Stimulated activated CD4-positive, alpha-beta T cell treated with anti-CD3 and anti-CD28 coated beads, Interleukin-1b, Interleukin-23, amount 100 ng/mL, for 48 hours (primary cell): ENCODE results near the gene HOXA4.
A peak's percentile ranks its signal among the peaks of the same experiment; 100 is the strongest.

Experiments used
- DNase-seq: peaks from one replicate; pipeline ENCODE4 v3.0.0-alpha.2; 2020

The HOXA4 gene

GRCh38 chr7:27102581-27103442 is 27.7 kb downstream of the HOXA4 start, which contains the start of gene HOXA2:
Gene HOXA2 (minus strand): TSS chr7:27102683. CDS start chr7:27102500, 183 bp downstream.
- DNase-seq = no peak

DNA sequence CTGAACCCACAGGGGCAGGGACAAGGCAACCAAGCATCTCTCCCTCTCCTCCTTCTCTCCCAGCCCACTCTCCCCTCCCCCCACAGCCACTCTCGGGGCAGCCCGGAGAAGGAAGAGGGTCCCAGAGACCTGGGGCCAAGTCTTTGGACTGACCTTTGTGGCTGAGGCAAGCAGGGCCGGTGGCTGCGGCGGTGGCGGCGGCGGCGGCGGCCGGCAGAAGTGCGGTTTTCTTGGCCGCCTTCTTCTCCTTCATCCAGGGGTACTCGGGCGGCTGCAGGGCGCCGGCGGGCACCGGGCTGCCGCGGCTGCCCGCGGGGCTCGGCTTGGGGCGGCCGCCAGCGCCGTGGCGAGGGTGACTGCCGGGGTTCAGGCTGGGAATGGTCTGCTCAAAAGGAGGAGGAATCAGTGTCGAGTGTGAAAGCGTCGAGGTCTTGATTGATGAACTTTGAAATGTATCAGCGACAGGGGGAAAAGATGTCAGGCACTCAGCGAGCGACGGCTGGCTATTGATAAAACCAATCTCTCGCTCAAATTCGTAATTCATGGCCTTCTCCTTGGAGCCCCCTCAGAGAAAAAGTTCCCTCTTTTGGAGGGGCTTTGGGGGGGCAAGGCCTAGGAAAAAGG is 28.5 kb downstream of the HOXA4 start:
- DNase-seq = no peak

- no peak for DNase-seq
Observed at GRCh38 chr7:27101171-27101956, 29.2 kb downstream of the HOXA4 start.

- DNase-seq = no peak
Observed at GRCh38 chr7:27100694-27101170, 29.8 kb downstream of the HOXA4 start.

DNA sequence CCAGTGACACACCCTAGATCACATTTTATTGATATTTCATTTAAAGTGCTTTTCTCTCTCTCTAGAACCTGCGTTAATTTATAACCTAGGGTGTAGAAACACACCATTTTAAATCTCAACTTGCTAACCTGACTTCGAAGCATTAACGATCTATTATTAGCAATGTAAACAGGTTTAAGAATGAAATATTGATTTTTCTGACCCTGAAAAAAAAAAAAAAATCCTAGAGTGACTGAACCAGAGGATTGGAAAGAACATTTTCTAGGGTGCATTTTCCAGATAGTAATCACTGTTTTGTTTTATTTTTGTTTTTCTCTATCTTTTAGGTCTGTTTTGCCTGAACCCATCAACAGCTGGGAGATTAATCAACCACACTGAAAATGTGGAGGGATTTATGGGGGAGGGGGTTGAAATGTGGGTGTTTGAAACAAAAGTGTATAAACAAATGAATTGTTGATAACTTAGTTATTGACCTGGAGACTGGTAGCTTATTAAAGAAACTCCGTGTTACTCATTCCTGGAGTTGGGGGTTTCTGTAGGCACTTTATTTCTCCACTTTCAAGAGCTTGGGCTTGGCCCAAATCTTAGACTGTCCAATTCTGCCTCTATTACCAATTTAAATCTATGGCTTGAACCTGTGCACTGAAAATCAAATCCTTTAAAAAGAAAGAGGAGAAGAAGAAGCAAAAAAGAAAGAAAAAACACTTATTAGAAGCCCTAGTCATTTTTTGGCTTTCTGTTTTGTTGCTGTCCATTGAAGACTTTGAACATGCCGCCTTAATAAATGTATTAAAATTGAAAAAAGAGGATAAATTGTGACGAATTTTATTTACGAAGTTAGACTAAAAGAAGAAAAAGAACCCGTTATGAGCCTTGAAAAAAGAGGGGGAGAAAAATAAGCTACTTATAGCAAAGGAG is 30.8 kb downstream of the HOXA4 start:
- no peak for DNase-seq

- no peak for DNase-seq
Observed at GRCh38 chr7:27098578-27099451, 31.7 kb downstream of the HOXA4 start.

DNA sequence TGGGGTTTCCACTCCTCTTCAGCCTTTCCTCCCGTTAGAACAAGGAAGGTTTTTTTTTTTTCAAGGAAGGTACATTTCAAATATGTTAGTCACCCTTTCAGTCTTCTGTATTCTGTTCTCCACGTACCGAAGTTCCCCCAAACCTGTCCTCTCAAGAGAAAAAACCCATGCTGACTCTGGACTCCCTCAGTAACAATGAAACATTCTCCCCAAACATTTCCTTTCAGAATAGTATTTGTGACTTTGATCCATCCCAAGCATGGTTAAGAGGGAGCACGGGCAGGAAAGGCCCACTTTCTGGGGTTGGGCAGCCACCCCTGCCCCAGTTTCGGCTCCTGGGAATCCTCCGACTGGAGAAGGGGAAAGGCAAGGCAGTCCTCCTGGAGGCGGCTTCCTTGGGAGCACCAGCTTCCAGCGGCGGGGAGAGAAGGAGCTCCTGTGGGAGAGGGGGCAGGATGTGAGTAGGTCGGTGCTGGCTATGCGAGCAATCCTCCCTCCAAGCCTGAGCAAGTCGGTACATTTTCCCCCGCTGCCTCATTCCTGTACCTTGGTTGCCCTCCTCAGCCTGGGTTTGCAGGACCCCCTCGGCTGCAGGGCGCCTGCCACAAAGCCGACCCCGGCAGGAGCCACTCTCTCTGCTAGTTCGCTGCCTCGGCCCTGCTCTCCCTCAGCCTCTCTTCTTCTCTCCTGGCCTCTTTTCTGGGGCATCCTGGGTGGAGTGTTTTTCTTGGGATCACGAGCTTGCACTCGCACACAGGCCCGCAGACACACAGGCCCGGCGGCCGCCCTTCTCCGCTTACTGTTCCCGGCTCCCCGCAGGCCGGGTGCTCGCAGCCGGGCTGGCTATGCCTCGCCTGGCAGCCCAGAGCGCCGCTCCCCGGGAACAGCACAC is 32.6 kb downstream of the HOXA4 start:
- DNase-seq = no peak

GRCh38 chr7:27096768-27097514 is 33.6 kb downstream of the HOXA4 start:
- DNase-seq = no peak

GRCh38 chr7:27095897-27096767 is 34.4 kb downstream of the HOXA4 start, which contains the start of gene HOXA1:
Gene HOXA1 (minus strand): TSS chr7:27096000. CDS start chr7:27095912, 88 bp downstream.
- peak; percentile 74 for DNase-seq

- no peak for DNase-seq
Observed at GRCh38 chr7:27095050-27095896, 35.3 kb downstream of the HOXA4 start.

- no peak for DNase-seq
Observed at GRCh38 chr7:27094304-27095049, 36.1 kb downstream of the HOXA4 start.

GRCh38 chr7:27093184-27093895 is 37.2 kb downstream of the HOXA4 start:
- no peak for DNase-seq

- no peak for DNase-seq
Observed at GRCh38 chr7:27092819-27093110, 37.8 kb downstream of the HOXA4 start.

- DNase-seq = no peak
Observed at GRCh38 chr7:27091941-27092818, 38.4 kb downstream of the HOXA4 start.

DNA sequence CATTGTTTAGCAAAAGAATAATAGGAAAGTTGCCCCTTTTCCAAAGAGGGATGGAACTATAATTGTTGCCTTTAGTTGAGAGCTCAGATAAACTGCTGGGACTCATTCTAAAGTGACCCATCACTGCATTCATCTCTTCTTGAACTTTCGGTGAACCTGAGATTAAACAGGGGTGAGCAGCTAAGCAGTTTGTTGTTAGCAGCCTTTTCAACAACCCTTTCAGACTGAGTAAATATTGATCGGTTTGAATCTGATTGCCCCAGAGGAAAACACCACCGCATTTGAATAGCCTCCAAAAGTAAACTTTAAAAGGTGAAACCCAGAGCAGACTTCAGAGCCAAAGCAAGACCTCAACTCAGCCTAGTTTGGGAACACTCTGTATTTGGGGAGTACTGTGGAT is 39.5 kb downstream of the HOXA4 start:
- no peak for DNase-seq
